ENCODE measurements around the gene EIF5A2.

- no peak for TF ChIP-seq CTCF (IDR thresholded peaks at IDR 0.05)
- TF ChIP-seq EZH2 (IDR thresholded peaks at IDR 0.05; ENCODE audit: borderline replicate concordance, insufficient read depth, low read depth, low read length, poor library complexity, severe bottlenecking) = no peak
These were observed 701 bp downstream of the EIF5A2 start for GRCh38 chr3:170907637-170908234.
